K562 (cell line): ENCODE data around the gene RSBN1L. TPM values are rescaled to one million over a fixed set of nuclear protein-coding genes. Genes with fewer than 3 reads are reported as not detected.

ENCODE experiments used
- BRD9 ChIP-seq: fragments of 450-650 bp; IDR thresholded peaks from 2 replicates; pipeline ENCODE4 v1.6.1; 2018; ENCODE audit warnings: low read depth; ENCODE audit not compliant: partially characterized antibody
- DIDO1 ChIP-seq: fragments of 450-650 bp; IDR thresholded peaks from 2 replicates; pipeline ENCODE4 v1.6.1; 2016; ENCODE audit warnings: low read depth, missing biosample characterization, missing genetic modification characterization
- ETV5 ChIP-seq: sonication (generic); formaldehyde crosslinking; IDR thresholded peaks from 2 replicates; pipeline ENCODE4 v1.4.0; 2020; ENCODE audit warnings: low read depth, mild to moderate bottlenecking, missing genetic modification reagents
- FOSL1 ChIP-seq: fragments of 200-800 bp; sonication (Bioruptor generic); conservative IDR thresholded peaks from 2 replicates; pipeline ENCODE4 v1.6.1; 2016; ENCODE audit warnings: missing genetic modification characterization, missing compliant biosample characterization
- GATA2 ChIP-seq: sonication (generic); formaldehyde crosslinking; IDR thresholded peaks from 2 replicates; pipeline ENCODE4 v1.4.0; 2020; ENCODE audit warnings: mild to moderate bottlenecking, missing genetic modification reagents
- PCBP1 ChIP-seq: fragments of 200-400 bp; formaldehyde crosslinking; IDR thresholded peaks from 2 replicates; pipeline ENCODE4 v1.6.1; 2018; ENCODE audit warnings: mild to moderate bottlenecking, low read depth, low read length; ENCODE audit not compliant: poor library complexity, severe bottlenecking
- PCBP2 ChIP-seq: fragments of 200-400 bp; formaldehyde crosslinking; IDR thresholded peaks from 2 replicates; pipeline ENCODE4 v1.6.1; 2018; ENCODE audit warnings: low read length, low read depth, mild to moderate bottlenecking, moderate library complexity; ENCODE audit not compliant: poor library complexity, severe bottlenecking
- SMARCE1 ChIP-seq: fragments of 450-650 bp; IDR thresholded peaks from 2 replicates; pipeline ENCODE4 v1.7.1; 2016; ENCODE audit warnings: mild to moderate bottlenecking
- SREBF1 ChIP-seq: fragments of 150-350 bp; IDR thresholded peaks from 2 replicates; pipeline ENCODE4 v1.6.1; 2014; ENCODE audit warnings: antibody characterized with exemption, low read depth, low read length, borderline replicate concordance
- TAL1 ChIP-seq: fragments of 450-650 bp; IDR thresholded peaks from 2 replicates; pipeline ENCODE4 v1.6.1; 2016; ENCODE audit warnings: mild to moderate bottlenecking
- ZNF165 ChIP-seq: fragments of 250-450 bp; sonication (Bioruptor Pico); IDR thresholded peaks from 2 replicates; pipeline ENCODE4 v1.4.0; 2020; ENCODE audit warnings: borderline replicate concordance
- ZNF217 ChIP-seq: sonication (generic); formaldehyde crosslinking; IDR thresholded peaks from 2 replicates; pipeline ENCODE4 v1.8.0; 2022; ENCODE audit warnings: mild to moderate bottlenecking, missing genetic modification reagents
- polyA plus RNA-seq, 8 experiments: library from polyadenylated mRNA; depleted of rRNA in 4 of 8; stranded (reverse) in 5 of 8; unstranded in 3 of 8; fragments of >200 nt; fragmentation: Nextera tagmentation in 2 of 8; fragmentation: Illumina TruSeq in 1 of 8; extraction: Ambion mirVana in 2 of 8; extraction: Trizol in 1 of 8; gene quantifications; 2 replicates each; pipeline versions ENCODE4 v1.2.1 to v1.2.3, GENCODE V29; 2011 to 2014; ENCODE audit warnings: inconsistent platforms in 1 of 8, missing spikeins in 1 of 8
- total RNA-seq, 7 experiments: library from RNA; depleted of rRNA in 6 of 7; stranded (reverse); fragments of >200 nt in 6 of 7; fragmentation: Illumina TruSeq in 2 of 7; extraction: Trizol in 2 of 7; gene quantifications; 2 replicates each; pipeline versions ENCODE4 v1.2.1 to v1.2.3, GENCODE V29; 2011 to 2021; ENCODE audit warnings: low replicate concordance in 1 of 7
- TF ChIP-seq, protein P1 (sequence below): fragments of 450-650 bp; IDR thresholded peaks from 2 replicates; pipeline ENCODE4 v1.6.1; 2016; ENCODE audit warnings: mild to moderate bottlenecking, moderate library complexity
- TF ChIP-seq, protein P2 (sequence below): sonication (generic); formaldehyde crosslinking; IDR thresholded peaks from 2 replicates; pipeline ENCODE4 v1.8.0; 2022; ENCODE audit warnings: mild to moderate bottlenecking, missing genetic modification reagents
- TF ChIP-seq, protein P3 (sequence below): fragments of 450-650 bp; IDR thresholded peaks from 2 replicates; pipeline ENCODE4 v1.6.1; 2016; ENCODE audit warnings: borderline replicate concordance

The RSBN1L gene
- total and polyA plus RNA-seq, 9 of the 15 experiments (the other 6 are each of a cell fraction or from before 2014, with no cell fraction given) = 6.2 to 35.2 (median 20.1) TPM

DNA sequence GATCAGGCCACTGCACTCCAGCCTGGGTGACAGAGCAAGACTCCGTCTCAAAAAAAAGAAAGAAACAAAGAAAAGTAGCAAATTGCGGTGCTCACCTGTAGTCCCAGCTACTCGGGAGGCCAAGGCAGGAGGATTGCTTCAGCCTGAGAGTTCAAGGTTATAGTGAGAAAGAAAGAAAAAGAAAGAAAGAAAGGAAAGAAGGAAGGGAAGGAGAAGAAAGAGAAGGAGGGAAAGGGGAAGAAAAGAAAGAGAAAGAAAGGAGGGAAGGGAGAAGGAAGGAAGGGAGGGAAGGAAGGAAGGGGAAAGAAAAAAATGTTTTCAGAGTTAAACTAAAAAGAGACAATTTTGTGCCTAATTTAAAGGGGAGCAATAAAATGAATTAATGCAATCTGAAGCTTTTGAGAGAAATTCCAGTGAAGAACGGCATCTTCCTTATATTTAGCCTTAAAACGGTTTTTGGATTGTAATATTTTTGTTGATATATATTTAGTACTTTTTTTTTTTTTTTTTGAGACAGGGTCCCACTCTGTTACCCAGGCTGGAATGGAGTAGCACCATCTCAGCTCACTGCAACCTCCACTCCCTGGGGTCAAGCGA lies 47.4 kb upstream of the RSBN1L start (continued):
- TF ChIP-seq, protein P1, sequence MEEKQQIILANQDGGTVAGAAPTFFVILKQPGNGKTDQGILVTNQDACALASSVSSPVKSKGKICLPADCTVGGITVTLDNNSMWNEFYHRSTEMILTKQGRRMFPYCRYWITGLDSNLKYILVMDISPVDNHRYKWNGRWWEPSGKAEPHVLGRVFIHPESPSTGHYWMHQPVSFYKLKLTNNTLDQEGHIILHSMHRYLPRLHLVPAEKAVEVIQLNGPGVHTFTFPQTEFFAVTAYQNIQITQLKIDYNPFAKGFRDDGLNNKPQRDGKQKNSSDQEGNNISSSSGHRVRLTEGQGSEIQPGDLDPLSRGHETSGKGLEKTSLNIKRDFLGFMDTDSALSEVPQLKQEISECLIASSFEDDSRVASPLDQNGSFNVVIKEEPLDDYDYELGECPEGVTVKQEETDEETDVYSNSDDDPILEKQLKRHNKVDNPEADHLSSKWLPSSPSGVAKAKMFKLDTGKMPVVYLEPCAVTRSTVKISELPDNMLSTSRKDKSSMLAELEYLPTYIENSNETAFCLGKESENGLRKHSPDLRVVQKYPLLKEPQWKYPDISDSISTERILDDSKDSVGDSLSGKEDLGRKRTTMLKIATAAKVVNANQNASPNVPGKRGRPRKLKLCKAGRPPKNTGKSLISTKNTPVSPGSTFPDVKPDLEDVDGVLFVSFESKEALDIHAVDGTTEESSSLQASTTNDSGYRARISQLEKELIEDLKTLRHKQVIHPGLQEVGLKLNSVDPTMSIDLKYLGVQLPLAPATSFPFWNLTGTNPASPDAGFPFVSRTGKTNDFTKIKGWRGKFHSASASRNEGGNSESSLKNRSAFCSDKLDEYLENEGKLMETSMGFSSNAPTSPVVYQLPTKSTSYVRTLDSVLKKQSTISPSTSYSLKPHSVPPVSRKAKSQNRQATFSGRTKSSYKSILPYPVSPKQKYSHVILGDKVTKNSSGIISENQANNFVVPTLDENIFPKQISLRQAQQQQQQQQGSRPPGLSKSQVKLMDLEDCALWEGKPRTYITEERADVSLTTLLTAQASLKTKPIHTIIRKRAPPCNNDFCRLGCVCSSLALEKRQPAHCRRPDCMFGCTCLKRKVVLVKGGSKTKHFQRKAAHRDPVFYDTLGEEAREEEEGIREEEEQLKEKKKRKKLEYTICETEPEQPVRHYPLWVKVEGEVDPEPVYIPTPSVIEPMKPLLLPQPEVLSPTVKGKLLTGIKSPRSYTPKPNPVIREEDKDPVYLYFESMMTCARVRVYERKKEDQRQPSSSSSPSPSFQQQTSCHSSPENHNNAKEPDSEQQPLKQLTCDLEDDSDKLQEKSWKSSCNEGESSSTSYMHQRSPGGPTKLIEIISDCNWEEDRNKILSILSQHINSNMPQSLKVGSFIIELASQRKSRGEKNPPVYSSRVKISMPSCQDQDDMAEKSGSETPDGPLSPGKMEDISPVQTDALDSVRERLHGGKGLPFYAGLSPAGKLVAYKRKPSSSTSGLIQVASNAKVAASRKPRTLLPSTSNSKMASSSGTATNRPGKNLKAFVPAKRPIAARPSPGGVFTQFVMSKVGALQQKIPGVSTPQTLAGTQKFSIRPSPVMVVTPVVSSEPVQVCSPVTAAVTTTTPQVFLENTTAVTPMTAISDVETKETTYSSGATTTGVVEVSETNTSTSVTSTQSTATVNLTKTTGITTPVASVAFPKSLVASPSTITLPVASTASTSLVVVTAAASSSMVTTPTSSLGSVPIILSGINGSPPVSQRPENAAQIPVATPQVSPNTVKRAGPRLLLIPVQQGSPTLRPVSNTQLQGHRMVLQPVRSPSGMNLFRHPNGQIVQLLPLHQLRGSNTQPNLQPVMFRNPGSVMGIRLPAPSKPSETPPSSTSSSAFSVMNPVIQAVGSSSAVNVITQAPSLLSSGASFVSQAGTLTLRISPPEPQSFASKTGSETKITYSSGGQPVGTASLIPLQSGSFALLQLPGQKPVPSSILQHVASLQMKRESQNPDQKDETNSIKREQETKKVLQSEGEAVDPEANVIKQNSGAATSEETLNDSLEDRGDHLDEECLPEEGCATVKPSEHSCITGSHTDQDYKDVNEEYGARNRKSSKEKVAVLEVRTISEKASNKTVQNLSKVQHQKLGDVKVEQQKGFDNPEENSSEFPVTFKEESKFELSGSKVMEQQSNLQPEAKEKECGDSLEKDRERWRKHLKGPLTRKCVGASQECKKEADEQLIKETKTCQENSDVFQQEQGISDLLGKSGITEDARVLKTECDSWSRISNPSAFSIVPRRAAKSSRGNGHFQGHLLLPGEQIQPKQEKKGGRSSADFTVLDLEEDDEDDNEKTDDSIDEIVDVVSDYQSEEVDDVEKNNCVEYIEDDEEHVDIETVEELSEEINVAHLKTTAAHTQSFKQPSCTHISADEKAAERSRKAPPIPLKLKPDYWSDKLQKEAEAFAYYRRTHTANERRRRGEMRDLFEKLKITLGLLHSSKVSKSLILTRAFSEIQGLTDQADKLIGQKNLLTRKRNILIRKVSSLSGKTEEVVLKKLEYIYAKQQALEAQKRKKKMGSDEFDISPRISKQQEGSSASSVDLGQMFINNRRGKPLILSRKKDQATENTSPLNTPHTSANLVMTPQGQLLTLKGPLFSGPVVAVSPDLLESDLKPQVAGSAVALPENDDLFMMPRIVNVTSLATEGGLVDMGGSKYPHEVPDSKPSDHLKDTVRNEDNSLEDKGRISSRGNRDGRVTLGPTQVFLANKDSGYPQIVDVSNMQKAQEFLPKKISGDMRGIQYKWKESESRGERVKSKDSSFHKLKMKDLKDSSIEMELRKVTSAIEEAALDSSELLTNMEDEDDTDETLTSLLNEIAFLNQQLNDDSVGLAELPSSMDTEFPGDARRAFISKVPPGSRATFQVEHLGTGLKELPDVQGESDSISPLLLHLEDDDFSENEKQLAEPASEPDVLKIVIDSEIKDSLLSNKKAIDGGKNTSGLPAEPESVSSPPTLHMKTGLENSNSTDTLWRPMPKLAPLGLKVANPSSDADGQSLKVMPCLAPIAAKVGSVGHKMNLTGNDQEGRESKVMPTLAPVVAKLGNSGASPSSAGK = no peak
- TF ChIP-seq FOSL1 (tag) (no peak), PCBP2 (peak; percentile 77), TAL1 (no peak), SREBF1 (no peak), ZNF165 (CRISPR knock-in tag) (no peak), PCBP1 (peak; percentile 40), ETV5 (CRISPR knock-in tag) (no peak), DIDO1 (no peak), ZNF217 (CRISPR knock-in tag) (no peak), GATA2 (no peak), BRD9 (no peak), SMARCE1 (no peak)
- TF ChIP-seq, protein P2, sequence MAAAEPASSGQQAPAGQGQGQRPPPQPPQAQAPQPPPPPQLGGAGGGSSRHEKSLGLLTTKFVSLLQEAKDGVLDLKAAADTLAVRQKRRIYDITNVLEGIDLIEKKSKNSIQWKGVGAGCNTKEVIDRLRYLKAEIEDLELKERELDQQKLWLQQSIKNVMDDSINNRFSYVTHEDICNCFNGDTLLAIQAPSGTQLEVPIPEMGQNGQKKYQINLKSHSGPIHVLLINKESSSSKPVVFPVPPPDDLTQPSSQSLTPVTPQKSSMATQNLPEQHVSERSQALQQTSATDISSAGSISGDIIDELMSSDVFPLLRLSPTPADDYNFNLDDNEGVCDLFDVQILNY (CRISPR knock-in tag) = no peak
- TF ChIP-seq, protein P3, sequence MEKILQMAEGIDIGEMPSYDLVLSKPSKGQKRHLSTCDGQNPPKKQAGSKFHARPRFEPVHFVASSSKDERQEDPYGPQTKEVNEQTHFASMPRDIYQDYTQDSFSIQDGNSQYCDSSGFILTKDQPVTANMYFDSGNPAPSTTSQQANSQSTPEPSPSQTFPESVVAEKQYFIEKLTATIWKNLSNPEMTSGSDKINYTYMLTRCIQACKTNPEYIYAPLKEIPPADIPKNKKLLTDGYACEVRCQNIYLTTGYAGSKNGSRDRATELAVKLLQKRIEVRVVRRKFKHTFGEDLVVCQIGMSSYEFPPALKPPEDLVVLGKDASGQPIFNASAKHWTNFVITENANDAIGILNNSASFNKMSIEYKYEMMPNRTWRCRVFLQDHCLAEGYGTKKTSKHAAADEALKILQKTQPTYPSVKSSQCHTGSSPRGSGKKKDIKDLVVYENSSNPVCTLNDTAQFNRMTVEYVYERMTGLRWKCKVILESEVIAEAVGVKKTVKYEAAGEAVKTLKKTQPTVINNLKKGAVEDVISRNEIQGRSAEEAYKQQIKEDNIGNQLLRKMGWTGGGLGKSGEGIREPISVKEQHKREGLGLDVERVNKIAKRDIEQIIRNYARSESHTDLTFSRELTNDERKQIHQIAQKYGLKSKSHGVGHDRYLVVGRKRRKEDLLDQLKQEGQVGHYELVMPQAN = no peak
